ENCODE measurements around the gene MANEAL.

Gene MANEAL

GRCh38 chr1:37782491-37782890, 11.2 kb upstream of the MANEAL start:
- DNase-seq, result no peak

GRCh38 chr1:37792943-37793686, 532 bp upstream of the MANEAL start:
- DNase-seq, result no peak

- DNase-seq, result no peak
These were observed 1.0 kb downstream of the MANEAL start for GRCh38 chr1:37794372-37795339.

GRCh38 chr1:37795340-37796125, 1.9 kb downstream of the MANEAL start:
- DNase-seq, result no peak

- peak; percentile 44 for DNase-seq
These were observed 4.2 kb downstream of the MANEAL start for GRCh38 chr1:37797750-37798345.

- no peak for DNase-seq
These were observed 8.8 kb downstream of the MANEAL start for GRCh38 chr1:37802439-37802838.

- DNase-seq, result no peak
These were observed 13.5 kb downstream of the MANEAL start for GRCh38 chr1:37807220-37807554.

- DNase-seq, result peak; percentile 93
These were observed 14.1 kb downstream of the MANEAL start, which contains the start of the genes C1orf122 and YRDC for GRCh38 chr1:37807555-37808368. Gene C1orf122, plus strand, starts transcription at chr1:37807790. Its CDS starts 615 bp downstream, at chr1:37808405. Gene YRDC, minus strand, starts transcription at chr1:37808208. Its CDS starts 28 bp downstream, at chr1:37808180.

- DNase-seq, result peak; percentile 81
These were observed 15.0 kb downstream of the MANEAL start for GRCh38 chr1:37808369-37809319.

GRCh38 chr1:37809942-37810341, 16.3 kb downstream of the MANEAL start:
- no peak for DNase-seq

- peak; percentile 77 for DNase-seq
These were observed 17.5 kb downstream of the MANEAL start for GRCh38 chr1:37811027-37811655.

GRCh38 chr1:37813529-37814145, 20.0 kb downstream of the MANEAL start:
- no peak for DNase-seq

- DNase-seq, result no peak
These were observed 20.6 kb downstream of the MANEAL start for GRCh38 chr1:37814252-37814651.

GRCh38 chr1:37817481-37817880, 23.8 kb downstream of the MANEAL start:
- no peak for DNase-seq

- no peak for DNase-seq
These were observed 27.8 kb downstream of the MANEAL start for GRCh38 chr1:37821481-37821880.

- DNase-seq, result peak; percentile 11
These were observed 29.5 kb downstream of the MANEAL start for GRCh38 chr1:37822906-37823815.

GRCh38 chr1:37824001-37824400, 30.4 kb downstream of the MANEAL start:
- no peak for DNase-seq

GRCh38 chr1:37825506-37825905, 31.9 kb downstream of the MANEAL start:
- DNase-seq, result no peak

Measured in EL (cell line).